Astrocyte of the cerebellum (primary cell): ENCODE data around the gene ACVR1.

ENCODE experiments used
- DNase-seq: peaks from one replicate; pipeline ENCODE4 v3.0.0-alpha.2; 2011; ENCODE audit warnings: low read depth
- H3K4me3 ChIP-seq: 2 replicates; pipeline ENCODE4 v1.5.1; 2011; ENCODE audit warnings: mild to moderate bottlenecking, low read depth, low read length, moderate library complexity
- in situ Hi-C: cut with HindIII; loops from 2 replicates; pipeline ENCODE4 v1.10.0; 2017; ENCODE audit warnings: low sequenced_read_pairs
- TF ChIP-seq, protein P1 (sequence below): IDR thresholded peaks from 2 replicates; pipeline ENCODE4 v1.5.1; 2012; ENCODE audit warnings: low read length, low read depth, moderate library complexity, mild to moderate bottlenecking; ENCODE audit errors: missing control alignments

Gene ACVR1

GRCh38 chr2:157876066-157876785, at the start of gene ACVR1:
ACVR1 (minus strand) TSS chr2:157876330; CDS start chr2:157799493, 76,837 bp downstream.
- DNase-seq, result peak; percentile 94
- H3K4me3 ChIP-seq, result peak within 1 kb of the TSS; percentile 61
- in situ Hi-C loops, result loop anchor here (5.0 kb wide), 1 partner anchor 89 kb away; no protein-coding TSS in a partner anchor
- TF ChIP-seq, protein P1, sequence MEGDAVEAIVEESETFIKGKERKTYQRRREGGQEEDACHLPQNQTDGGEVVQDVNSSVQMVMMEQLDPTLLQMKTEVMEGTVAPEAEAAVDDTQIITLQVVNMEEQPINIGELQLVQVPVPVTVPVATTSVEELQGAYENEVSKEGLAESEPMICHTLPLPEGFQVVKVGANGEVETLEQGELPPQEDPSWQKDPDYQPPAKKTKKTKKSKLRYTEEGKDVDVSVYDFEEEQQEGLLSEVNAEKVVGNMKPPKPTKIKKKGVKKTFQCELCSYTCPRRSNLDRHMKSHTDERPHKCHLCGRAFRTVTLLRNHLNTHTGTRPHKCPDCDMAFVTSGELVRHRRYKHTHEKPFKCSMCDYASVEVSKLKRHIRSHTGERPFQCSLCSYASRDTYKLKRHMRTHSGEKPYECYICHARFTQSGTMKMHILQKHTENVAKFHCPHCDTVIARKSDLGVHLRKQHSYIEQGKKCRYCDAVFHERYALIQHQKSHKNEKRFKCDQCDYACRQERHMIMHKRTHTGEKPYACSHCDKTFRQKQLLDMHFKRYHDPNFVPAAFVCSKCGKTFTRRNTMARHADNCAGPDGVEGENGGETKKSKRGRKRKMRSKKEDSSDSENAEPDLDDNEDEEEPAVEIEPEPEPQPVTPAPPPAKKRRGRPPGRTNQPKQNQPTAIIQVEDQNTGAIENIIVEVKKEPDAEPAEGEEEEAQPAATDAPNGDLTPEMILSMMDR, result no peak

DNA sequence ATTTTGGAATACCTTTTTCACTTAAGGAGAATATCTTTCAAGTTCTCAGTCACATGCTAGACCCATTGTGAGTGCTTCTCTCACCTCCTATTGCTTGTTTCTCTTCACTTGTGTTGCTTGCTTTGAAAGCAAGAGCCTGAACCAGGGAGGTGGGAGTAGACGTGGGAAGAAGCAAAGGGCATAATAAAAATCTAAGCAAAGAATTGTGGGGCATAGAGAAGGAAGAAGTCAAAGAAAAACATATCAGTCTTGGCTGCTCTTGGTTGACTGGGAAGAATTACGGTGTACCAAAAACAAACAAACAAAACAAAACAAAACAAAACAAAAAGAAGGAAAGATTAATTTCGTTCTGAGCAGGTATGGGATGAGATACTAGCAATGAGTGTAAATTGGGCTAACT, 48.9 kb upstream of the ACVR1 start:
- TF ChIP-seq, protein P1, result no peak
- in situ Hi-C loops, result no loop called here

GRCh38 chr2:157923598-157924217, 47.6 kb upstream of the ACVR1 start:
- TF ChIP-seq, protein P1, result no peak
- in situ Hi-C loops, result no loop called here
- DNase-seq, result no peak

More for the DNA sequence above, 48.9 kb upstream of the ACVR1 start:
- H3K4me3 ChIP-seq, result no peak overlapping the region
- no peak for DNase-seq

DNA sequence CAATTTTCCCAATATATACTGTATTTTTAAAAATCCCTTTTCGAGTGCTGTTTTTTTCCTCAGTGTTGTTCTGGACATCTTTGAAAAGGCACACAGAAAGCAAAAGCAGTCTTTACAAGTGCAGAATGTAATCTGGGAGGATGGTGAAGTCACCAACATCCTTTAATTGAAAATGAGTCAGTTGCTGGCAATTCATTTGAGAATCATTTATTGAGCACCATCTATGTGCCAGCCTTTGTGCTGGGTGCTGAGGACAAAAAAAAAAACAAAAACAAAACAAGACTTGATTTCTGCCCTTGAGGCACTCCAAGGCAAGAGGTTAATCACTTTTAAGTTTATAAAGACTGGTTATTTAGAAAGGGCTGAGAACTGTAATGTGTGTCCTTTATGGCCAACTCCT, 46.7 kb upstream of the ACVR1 start:
- DNase-seq, result no peak
- H3K4me3 ChIP-seq, result no peak overlapping the region
- in situ Hi-C loops, result no loop called here
- TF ChIP-seq, protein P1, result no peak

More at GRCh38 chr2:157923598-157924217, 47.6 kb upstream of the ACVR1 start:
- H3K4me3 ChIP-seq, result no peak overlapping the region

GRCh38 chr2:157922336-157922735, 46.2 kb upstream of the ACVR1 start:
- H3K4me3 ChIP-seq, result no peak overlapping the region
- TF ChIP-seq, protein P1, result no peak
- DNase-seq, result no peak
- in situ Hi-C loops, result no loop called here

DNA sequence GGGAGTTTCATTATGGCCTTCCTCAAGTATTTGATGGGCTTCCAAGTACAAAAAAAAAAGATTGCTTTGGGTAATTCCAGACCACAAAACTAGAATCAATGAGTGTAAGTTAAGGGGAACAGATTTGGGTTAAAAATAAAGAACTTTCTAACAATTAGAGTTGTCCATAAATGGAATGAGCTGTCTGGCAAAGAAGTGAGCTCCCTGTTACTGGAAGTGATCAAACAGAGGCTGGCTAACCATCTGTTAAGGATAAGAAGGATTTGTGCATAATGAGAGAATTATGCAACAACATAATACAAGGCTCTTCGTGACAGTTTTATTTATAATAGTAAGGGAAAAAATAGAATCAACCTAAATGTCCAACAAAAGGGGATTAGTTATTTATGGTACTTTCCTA, 44.6 kb upstream of the ACVR1 start:
- no peak overlapping the region for H3K4me3 ChIP-seq
- DNase-seq, result no peak
- TF ChIP-seq, protein P1, result no peak
- in situ Hi-C loops, result no loop called here
